Mesendoderm (in vitro differentiated cells): ENCODE results near the gene IDI2.

Source experiments
- DNase-seq: peaks from one replicate; pipeline ENCODE4 v3.0.0; 2013
- H2AK5ac ChIP-seq: 2 replicates; pipeline ENCODE4 v1.6.1; 2013; ENCODE audit warnings: low read length, inconsistent platforms
- H2BK120ac ChIP-seq: 2 replicates; pipeline ENCODE4 v1.6.1; 2013; ENCODE audit warnings: low read depth, mild to moderate bottlenecking, low read length, moderate library complexity, mixed read lengths
- H2BK15ac ChIP-seq: replicated peaks from 2 replicates; pipeline ENCODE4 v1.6.1; 2013; ENCODE audit warnings: low read depth, mild to moderate bottlenecking, moderate library complexity
- H2BK5ac ChIP-seq: 2 replicates; pipeline ENCODE4 v1.6.1; 2013; ENCODE audit warnings: low read length, inconsistent platforms
- H3K18ac ChIP-seq: 2 replicates; pipeline ENCODE4 v1.6.1; 2013; ENCODE audit warnings: mild to moderate bottlenecking, low read length, mixed read lengths
- H3K23ac ChIP-seq: one replicate; pipeline ENCODE4 v1.6.1; 2013; ENCODE audit warnings: low read length
- H3K27ac ChIP-seq: 2 replicates; pipeline ENCODE4 v1.5.1; 2013; ENCODE audit warnings: low read depth, mild to moderate bottlenecking, inconsistent platforms, low read length, moderate library complexity
- H3K27me3 ChIP-seq: 2 replicates; pipeline ENCODE4 v1.6.1; 2013; ENCODE audit warnings: low read length, control low read depth, mild to moderate bottlenecking, inconsistent platforms; ENCODE audit not compliant: insufficient read depth, poor library complexity
- H3K36me3 ChIP-seq: 2 replicates; pipeline ENCODE4 v1.6.1; 2013; ENCODE audit warnings: low read length, inconsistent platforms; ENCODE audit not compliant: control insufficient read depth, insufficient read depth
- H3K4ac ChIP-seq: one replicate; pipeline ENCODE4 v1.6.1; 2013; ENCODE audit warnings: low read depth, mild to moderate bottlenecking, low read length, moderate library complexity
- H3K4me1 ChIP-seq: 2 replicates; pipeline ENCODE4 v1.6.1; 2013; ENCODE audit warnings: low read depth, low read length, inconsistent platforms; ENCODE audit not compliant: control insufficient read depth
- H3K4me2 ChIP-seq: 2 replicates; pipeline ENCODE4 v1.6.1; 2013; ENCODE audit warnings: low read length
- H3K4me3 ChIP-seq: 2 replicates; pipeline ENCODE4 v1.5.1; 2013; ENCODE audit warnings: mild to moderate bottlenecking, low read length
- H3K56ac ChIP-seq: one replicate; pipeline ENCODE4 v1.6.1; 2013; ENCODE audit warnings: low read length
- H3K79me1 ChIP-seq: 2 replicates; pipeline ENCODE4 v1.6.1; 2013; ENCODE audit warnings: low read length, inconsistent platforms
- H3K79me2 ChIP-seq: 2 replicates; pipeline ENCODE4 v1.6.1; 2013; ENCODE audit warnings: mild to moderate bottlenecking, low read length; ENCODE audit not compliant: control insufficient read depth, insufficient read depth
- H3K9ac ChIP-seq: 2 replicates; pipeline ENCODE4 v1.6.1; 2013; ENCODE audit warnings: low read length, inconsistent platforms
- H4K5ac ChIP-seq: one replicate; pipeline ENCODE4 v1.6.1; 2013; ENCODE audit warnings: low read length
- H4K8ac ChIP-seq: one replicate; pipeline ENCODE4 v1.6.1; 2013; ENCODE audit warnings: low read depth, mild to moderate bottlenecking, control low read depth, low read length, moderate library complexity
- WGBS: extraction: QIAGEN DNeasy Blood & Tissue Kit; methylation state at CpG from one replicate; pipeline ENCODE4 v1.1.7; 2013; ENCODE audit warnings: low lambda C conversion rate, missing lambda C conversion rate; ENCODE audit not compliant: insufficient coverage; ENCODE audit errors: extremely low coverage; 5-methylcytosine and 5-hydroxymethylcytosine counted together

IDI2 gene

DNA sequence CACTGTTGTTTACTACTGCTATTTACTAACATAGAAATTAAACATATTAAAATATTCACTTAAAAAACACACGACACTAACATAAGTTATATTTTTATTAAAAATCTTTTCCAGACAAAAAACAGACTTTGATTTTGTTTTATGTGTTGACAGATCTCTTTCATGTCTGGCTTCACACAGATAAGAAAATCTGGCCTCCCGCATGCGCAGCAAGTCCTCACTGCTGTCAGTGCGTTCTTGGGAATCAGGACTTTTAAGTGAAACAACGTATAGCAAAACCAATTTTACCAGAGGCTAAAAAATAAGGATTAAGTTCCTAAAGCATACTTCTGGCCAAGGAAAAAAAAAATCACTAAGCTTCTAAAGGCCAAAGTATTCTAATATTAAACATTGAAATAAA, 24.5 kb upstream of the IDI2 start:
- no peak overlapping the region for H3K27ac ChIP-seq
- H2BK5ac ChIP-seq = no peak overlapping the region
- no peak overlapping the region for H2BK15ac ChIP-seq
- peaks cover 4% of the 10 kb centered on the region for H3K4me1 ChIP-seq
- H4K5ac ChIP-seq = no peak overlapping the region
- no peak overlapping the region for H3K4ac ChIP-seq
- no peaks in the 10 kb centered on the region for H3K36me3 ChIP-seq
- H3K23ac ChIP-seq = no peak overlapping the region
- no peak overlapping the region for H2AK5ac ChIP-seq
- H3K56ac ChIP-seq = peak overlapping the region; percentile 62
- peak; percentile 53 for DNase-seq
- no peak overlapping the region for H4K8ac ChIP-seq
- H3K9ac ChIP-seq = peak overlapping the region; percentile 83
- peak overlapping the region; percentile 81 for H3K4me2 ChIP-seq
- H3K4me3 ChIP-seq = peak overlapping the region; percentile 76
- peaks cover 57% of the 10 kb centered on the region for H3K79me2 ChIP-seq
- H2BK120ac ChIP-seq = no peak overlapping the region
- 100% methylated on average over 1 of the region's 5 CpGs for WGBS
- no peaks in the 10 kb centered on the region for H3K27me3 ChIP-seq
- no peak overlapping the region for H3K18ac ChIP-seq
- peaks cover 12% of the 10 kb centered on the region for H3K79me1 ChIP-seq

DNA sequence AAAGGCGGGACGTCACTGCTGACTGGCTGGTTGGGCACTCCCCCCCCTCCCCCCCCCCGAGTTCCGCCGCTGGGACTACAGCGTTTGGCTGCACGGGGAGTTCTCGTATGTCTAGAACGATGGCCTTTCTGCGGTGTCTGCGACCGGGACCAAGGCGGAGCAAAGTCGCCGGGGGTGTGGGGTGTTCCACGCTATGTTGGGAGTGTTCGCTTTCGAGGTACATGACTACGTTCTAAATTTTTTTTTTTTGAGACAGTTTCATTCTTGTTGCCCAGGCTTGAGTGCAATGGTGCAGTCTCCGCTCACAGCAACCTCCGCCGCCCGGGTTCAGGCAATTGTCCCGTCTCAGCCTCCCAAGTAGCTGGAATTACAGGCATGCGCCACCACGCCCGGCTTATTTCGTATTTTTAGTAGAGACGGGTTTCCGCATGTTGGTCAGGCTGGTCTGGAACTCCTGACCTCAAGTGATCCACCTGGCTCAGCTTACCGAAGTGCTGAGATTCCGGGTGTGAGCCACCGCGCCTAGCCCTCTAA, 23.8 kb upstream of the IDI2 start:
- Histone ChIP-seq H3K4me3 (peak overlapping the region; percentile 76), H3K9ac (peak overlapping the region; percentile 83), H3K36me3 (no peaks in the 10 kb centered on the region), H3K23ac (no peak overlapping the region), H3K4me2 (peak overlapping the region; percentile 81), H2AK5ac (no peak overlapping the region), H3K27ac (peak overlapping the region; percentile 89), H2BK15ac (no peak overlapping the region), H3K18ac (peak overlapping the region; percentile 8), H3K79me2 (peaks cover 57% of the 10 kb centered on the region), H4K5ac (no peak overlapping the region), H4K8ac (no peak overlapping the region), H3K4ac (peak overlapping the region; percentile 62), H3K27me3 (no peaks in the 10 kb centered on the region), H3K4me1 (peaks cover 8% of the 10 kb centered on the region), H2BK120ac (no peak overlapping the region), H3K79me1 (peaks cover 14% of the 10 kb centered on the region), H2BK5ac (no peak overlapping the region), H3K56ac (peak overlapping the region; percentile 81)
- no CpG with 5 or more reads among the region's 34 CpGs for WGBS
- no peak for DNase-seq

DNA sequence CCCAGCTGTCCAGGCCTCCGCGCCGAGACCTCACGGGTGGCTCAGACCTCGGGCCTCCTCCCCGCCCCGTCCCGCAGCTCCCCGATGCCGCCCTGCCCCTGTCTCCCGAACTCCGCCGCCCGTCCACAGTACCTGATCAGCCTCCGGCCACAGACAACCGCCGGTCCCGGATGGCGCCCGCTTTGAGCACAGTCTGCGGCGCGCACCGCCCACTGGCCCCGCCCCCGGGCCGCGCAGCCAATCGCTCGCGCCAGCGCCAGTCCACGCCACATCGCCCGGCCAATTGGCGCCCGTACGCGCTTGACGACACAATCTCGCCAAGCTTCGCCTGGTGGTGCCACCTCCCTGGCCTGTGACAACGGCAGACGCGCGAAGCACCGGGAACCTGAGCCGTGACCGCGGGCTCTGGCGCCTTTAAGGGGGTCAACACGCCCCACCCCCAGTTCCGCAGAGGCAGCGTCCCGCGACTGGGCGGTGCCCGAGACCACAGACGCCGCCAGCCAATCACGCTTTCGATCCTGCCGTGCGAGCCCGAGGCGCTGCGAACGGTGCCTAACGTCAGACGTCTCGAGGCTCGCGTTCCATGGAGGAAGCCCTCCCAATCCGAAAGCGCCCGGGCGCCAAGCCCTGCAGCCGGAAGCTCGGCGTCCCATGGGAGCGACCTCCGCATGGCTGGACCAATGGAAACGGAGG, 23.2 kb upstream of the IDI2 start, which contains the start of gene IDI1:
TSS of gene IDI1 (minus strand) at position 388 of the 693 bp plus-strand sequence. CDS start at position 272, 116 bp downstream.
- no peak within 1 kb of the TSS for H2BK120ac ChIP-seq
- peak within 1 kb of the TSS; percentile 93 for H2BK5ac ChIP-seq
- no CpG with 5 or more reads among the region's 83 CpGs for WGBS
- no peak within 1 kb of the TSS for H4K8ac ChIP-seq
- H3K27ac ChIP-seq = peak within 1 kb of the TSS; percentile 98
- no peak within 1 kb of the TSS for H2BK15ac ChIP-seq
- peak within 1 kb of the TSS; percentile 89 for H3K4me2 ChIP-seq
- H3K4me3 ChIP-seq = peak within 1 kb of the TSS; percentile 100
- H3K18ac ChIP-seq = peak within 1 kb of the TSS; percentile 64
- peaks cover 59% of the 10 kb centered on the region for H3K79me2 ChIP-seq
- peaks cover 2% of the 10 kb centered on the region for H3K36me3 ChIP-seq
- H3K56ac ChIP-seq = peak within 1 kb of the TSS; percentile 100
- H2AK5ac ChIP-seq = peak within 1 kb of the TSS; percentile 98
- peak; percentile 100 for DNase-seq
- peak within 1 kb of the TSS; percentile 100 for H3K9ac ChIP-seq
- peak within 1 kb of the TSS; percentile 74 for H3K4ac ChIP-seq
- H3K23ac ChIP-seq = peak within 1 kb of the TSS; percentile 86
- H3K79me1 ChIP-seq = peaks cover 18% of the 10 kb centered on the region
- no peak within 1 kb of the TSS for H4K5ac ChIP-seq
- no peaks in the 10 kb centered on the region for H3K27me3 ChIP-seq
- peaks cover 10% of the 10 kb centered on the region for H3K4me1 ChIP-seq

DNA sequence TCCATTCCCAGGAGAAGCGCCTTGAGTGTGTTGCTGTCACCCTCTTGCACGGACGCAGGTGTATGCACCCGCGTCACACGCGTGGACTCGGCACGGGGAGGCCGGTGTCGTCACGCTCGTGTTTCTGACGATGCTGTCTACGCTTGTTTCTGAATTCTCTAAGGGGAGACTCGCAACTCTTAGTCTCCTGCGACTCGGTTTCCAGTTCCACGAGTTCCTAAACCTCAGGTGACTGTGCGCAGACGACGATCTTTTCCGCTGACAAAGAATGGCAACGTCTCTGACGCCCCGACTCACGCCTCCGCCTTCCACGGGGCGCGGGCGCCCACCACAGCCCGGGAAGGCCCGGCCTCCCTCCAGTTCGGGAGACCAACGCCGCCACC, 22.7 kb upstream of the IDI2 start:
- no peak for DNase-seq
- Histone ChIP-seq H3K4me3 (peak overlapping the region; percentile 100), H3K23ac (peak overlapping the region; percentile 86), H4K8ac (no peak overlapping the region), H3K18ac (peak overlapping the region; percentile 64), H3K79me1 (peaks cover 19% of the 10 kb centered on the region), H3K27ac (peak overlapping the region; percentile 96), H2AK5ac (peak overlapping the region; percentile 98), H3K9ac (peak overlapping the region; percentile 100), H3K4ac (peak overlapping the region; percentile 74), H3K4me1 (peaks cover 10% of the 10 kb centered on the region), H3K36me3 (peaks cover 5% of the 10 kb centered on the region), H2BK5ac (peak overlapping the region; percentile 91), H2BK120ac (no peak overlapping the region), H3K56ac (peak overlapping the region; percentile 100), H3K79me2 (peaks cover 58% of the 10 kb centered on the region), H3K27me3 (no peaks in the 10 kb centered on the region), H3K4me2 (peak overlapping the region; percentile 89), H4K5ac (no peak overlapping the region), H2BK15ac (no peak overlapping the region)
- no CpG with 5 or more reads among the region's 37 CpGs for WGBS

DNA sequence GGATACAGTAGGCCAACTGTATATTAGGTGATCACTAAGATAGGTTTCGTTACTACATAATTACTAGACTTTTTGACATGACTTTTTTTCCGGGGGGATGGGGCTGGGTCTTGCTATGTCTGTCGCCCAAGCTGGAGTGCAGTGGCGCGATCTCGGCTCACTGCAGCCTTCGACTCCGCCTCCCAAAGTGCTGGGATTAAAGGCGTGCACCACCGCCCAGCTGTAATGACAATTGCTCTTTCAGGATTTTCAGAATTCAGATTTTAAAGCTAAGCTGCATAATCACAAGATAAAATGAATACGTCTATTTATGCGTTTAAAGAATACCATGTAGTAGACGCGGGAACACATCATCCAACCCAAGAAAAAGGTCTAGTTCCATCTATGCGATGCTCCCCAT, 22.3 kb upstream of the IDI2 start:
- Histone ChIP-seq H2BK15ac (no peak overlapping the region), H3K56ac (peak overlapping the region; percentile 100), H2AK5ac (peak overlapping the region; percentile 98), H3K4me2 (peak overlapping the region; percentile 89), H4K8ac (no peak overlapping the region), H3K27ac (peak overlapping the region; percentile 96), H3K23ac (peak overlapping the region; percentile 86), H3K4ac (peak overlapping the region; percentile 74), H3K4me3 (peak overlapping the region; percentile 100), H3K18ac (no peak overlapping the region), H3K79me2 (peaks cover 56% of the 10 kb centered on the region), H3K27me3 (no peaks in the 10 kb centered on the region), H3K9ac (peak overlapping the region; percentile 100), H3K36me3 (peaks cover 6% of the 10 kb centered on the region), H3K4me1 (peaks cover 10% of the 10 kb centered on the region), H4K5ac (no peak overlapping the region), H2BK5ac (peak overlapping the region; percentile 91), H2BK120ac (no peak overlapping the region), H3K79me1 (peaks cover 20% of the 10 kb centered on the region)
- WGBS = no CpG with 5 or more reads among the region's 15 CpGs
- DNase-seq = peak; percentile 43
